ENCODE data around the gene KREMEN2. TPM values are rescaled to one million over a fixed set of nuclear protein-coding genes. Genes with fewer than 3 reads are reported as not detected.
A peak's percentile ranks its signal among the peaks of the same experiment; 100 is the strongest.

Gene KREMEN2
- total and polyA plus RNA-seq, 2 of the 4 experiments (the other 2 are of a cell fraction): 0.03 TPM; not detected in 1

DNA sequence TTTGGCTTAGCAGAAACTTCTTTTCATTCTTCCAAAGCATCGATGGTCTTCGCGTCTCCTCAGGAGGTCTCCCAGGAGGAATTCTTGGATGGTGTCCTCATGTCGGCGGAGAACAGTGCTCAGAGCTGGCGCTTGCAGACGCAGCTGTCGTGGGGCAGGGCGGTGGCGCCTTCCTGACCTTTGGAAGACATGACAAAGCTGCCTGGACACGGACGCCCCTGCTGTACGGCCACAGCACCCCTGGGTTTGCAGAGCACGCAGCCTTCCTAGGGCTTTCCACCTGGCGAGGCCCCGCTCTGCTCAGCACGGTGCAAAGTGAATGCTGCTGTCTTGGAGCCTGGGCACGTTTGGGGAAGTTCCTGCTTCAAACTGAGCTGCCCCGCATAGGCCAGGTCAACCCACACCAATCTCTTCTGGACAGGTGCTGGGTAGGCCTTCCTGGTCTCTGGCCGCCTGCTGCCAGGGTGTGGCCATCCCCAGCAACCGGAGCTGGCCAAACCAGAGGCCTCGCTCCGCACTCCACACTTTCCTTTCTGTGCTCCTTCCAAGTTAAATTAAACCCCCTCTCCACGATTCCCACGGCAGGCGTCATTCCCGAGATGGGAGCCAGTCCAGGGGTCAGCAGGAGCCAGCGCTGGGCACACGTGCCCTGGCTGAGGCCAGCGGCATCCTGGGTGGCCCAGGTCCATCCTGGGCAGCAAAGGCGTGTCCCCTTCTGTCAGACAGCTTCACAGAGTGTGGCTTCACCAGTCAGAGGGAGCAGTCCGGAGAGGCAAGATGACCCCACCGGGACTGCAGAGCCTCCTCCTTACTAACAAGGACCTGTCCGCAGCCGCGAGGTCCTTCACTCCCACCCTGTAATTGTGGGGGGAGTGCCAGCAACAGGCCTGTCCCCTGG is 15.0 kb upstream of the KREMEN2 start:
- dilution Hi-C loops (cut with HindIII; ENCODE audit: low sequenced_read_pairs, unreplicated experiment): no loop called here
- Histone ChIP-seq H3K9me1 (ENCODE audit: insufficient read depth, low read length) (0 out of 2 replicates have a peak, but pooled peaks cover 3% of the 10 kb centered on the region), H3K18ac (ENCODE audit: low read depth, low read length) (no peak overlapping the region), H3K36me3 (ENCODE audit: control insufficient read depth, insufficient read depth, low read length) (peaks cover 21% of the 10 kb centered on the region), H3K23ac (ENCODE audit: low read depth, low read length) (no peak overlapping the region), H2BK20ac (ENCODE audit: low read depth, low read length) (no peak overlapping the region), H4K8ac (ENCODE audit: low read depth in 2 of 2, low read length in 2 of 2) (no peak overlapping the region), H3K56ac (ENCODE audit: extremely low read depth, insufficient read depth, low read length) (no peak overlapping the region), H2AK9ac (replicated peaks; ENCODE audit: low read depth, low read length, poor library complexity) (no peak overlapping the region), H2BK120ac (ENCODE audit: low read depth, low read length) (no peak overlapping the region), H3K14ac (replicated peaks; ENCODE audit: low read depth, low read length) (no peak overlapping the region), H3K4me3 (ENCODE audit: insufficient read depth, low read depth, low read length) (no peak overlapping the region), H3K4me2 (ENCODE audit: low read depth, low read length) (no peak overlapping the region), H2AK5ac (ENCODE audit: low read depth, low read length) (no peak overlapping the region), H4K5ac (ENCODE audit: low read depth, low read length) (no peak overlapping the region), H4K20me1 (ENCODE audit: insufficient read depth, low read length) (0 out of 2 replicates have a peak, but pooled peaks cover 8% of the 10 kb centered on the region), H2BK15ac (ENCODE audit: low read depth, low read length) (no peak overlapping the region), H3K9me3 (ENCODE audit: control insufficient read depth, insufficient read depth, low read length) (no peaks in the 10 kb centered on the region), H3K9ac (ENCODE audit: low read depth, low read length) (no peak overlapping the region), H2BK5ac (ENCODE audit: low read depth, low read length, poor library complexity, severe bottlenecking) (no peak overlapping the region), H3K79me1 (ENCODE audit: low read depth in 1 of 2, low read length in 2 of 2) (no peaks in the 10 kb centered on the region), H3K4ac (ENCODE audit: low read depth, low read length) (no peak overlapping the region), H3K27ac (ENCODE audit: insufficient read depth, low read length) (no peak overlapping the region), H3K27me3 (ENCODE audit: control insufficient read depth, insufficient read depth, low read length) (peaks cover 11% of the 10 kb centered on the region), H3K4me1 (ENCODE audit: control insufficient read depth, insufficient read depth, low read length) (no peaks in the 10 kb centered on the region), H2AFZ (replicated peaks; ENCODE audit: low read length, poor library complexity) (no peak overlapping the region), H4K91ac (ENCODE audit: insufficient read depth, low read depth, low read length) (no peak overlapping the region)
- TSS peak; percentile 53 for BruUV-seq (replicated peaks)
- ChIA-PET CTCF (no interaction called here), POLR2A (ENCODE audit: unreplicated experiment) (no interaction called here)
- in situ Hi-C loops (cut with MboI; ENCODE audit: low sequenced_read_pairs): no loop called here
- no peak for TF ChIP-seq SMC3 (IDR thresholded peaks at IDR 0.05; ENCODE audit: low read depth, low read length)
- TF ChIP-seq NFE2L2 (IDR thresholded peaks at IDR 0.05; ENCODE audit: low read depth, low read length): no peak
- no peak for TF ChIP-seq FOS (IDR thresholded peaks at IDR 0.05; ENCODE audit: low read depth, low read length)
- no peak for TF ChIP-seq CEBPB (IDR thresholded peaks at IDR 0.05; ENCODE audit: low read depth, low read length)
- no peak for TF ChIP-seq BHLHE40 (IDR thresholded peaks at IDR 0.05; ENCODE audit: low read depth, low read length)
- no peak for TF ChIP-seq RFX5 (IDR thresholded peaks at IDR 0.05; ENCODE audit: low read depth, low read length)
- no peak for TF ChIP-seq USF2 (IDR thresholded peaks at IDR 0.05; ENCODE audit: low read depth, low read length)
- no peak for TF ChIP-seq RCOR1 (IDR thresholded peaks at IDR 0.05; ENCODE audit: insufficient replicate concordance, low read length)
- no peak for ATAC-seq (ENCODE audit: low read depth)
- intact Hi-C loops (cut with micrococcal nuclease): no loop called here
- 89% methylated on average over 15 of the region's 36 CpGs; no CpG with 5 or more reads in 1 of the 2 experiments for WGBS, 2 experiments (ENCODE audit: extremely low coverage in 2 of 2, insufficient read length in 1 of 2)
- DNase-seq: no peak
